ENCODE measurements around the gene CALY.

CALY gene

GRCh38 chr10:133281628-133282372 is 54.9 kb downstream of the CALY start:
- DNase-seq = no peak

- no peak for DNase-seq
These were observed 55.6 kb downstream of the CALY start for GRCh38 chr10:133281084-133281483.

DNA sequence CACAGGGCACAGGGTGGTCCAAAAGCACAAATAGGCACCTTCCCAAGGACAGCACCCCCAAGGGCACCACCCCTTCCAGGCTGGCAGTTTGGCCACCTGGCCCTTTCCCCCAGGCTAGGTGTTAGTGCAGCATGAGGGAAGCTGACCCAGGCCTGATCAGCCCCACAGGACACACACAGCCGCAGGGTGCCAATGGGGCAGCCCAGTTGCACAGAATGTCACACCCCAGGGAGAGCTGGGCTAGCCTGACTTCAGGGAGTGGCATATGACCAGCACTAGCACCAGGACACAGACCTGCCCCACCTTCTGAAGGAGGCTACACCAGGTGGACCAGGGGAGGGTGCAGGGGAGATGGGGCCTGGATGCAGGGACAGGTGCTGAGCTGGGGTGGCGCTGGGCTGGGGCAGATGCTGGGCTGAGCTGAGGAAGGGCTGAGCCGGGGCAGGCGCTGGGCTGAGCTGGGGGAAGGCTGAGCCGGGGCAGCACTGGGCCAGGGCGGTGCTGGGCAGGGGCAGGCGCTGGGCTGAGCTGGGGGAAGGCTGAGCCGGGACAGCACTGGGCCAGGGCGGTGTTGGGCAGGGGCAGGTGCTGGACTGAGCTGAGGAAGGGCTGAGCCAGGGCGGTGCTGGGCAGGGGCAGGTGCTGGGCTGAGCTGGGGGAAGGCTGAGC is 56.2 kb downstream of the CALY start:
- no peak for DNase-seq

GRCh38 chr10:133279326-133280226 is 57.1 kb downstream of the CALY start:
- DNase-seq = no peak

GRCh38 chr10:133278577-133279265 is 58.0 kb downstream of the CALY start:
- peak; percentile 72 for DNase-seq

GRCh38 chr10:133277993-133278576 is 58.6 kb downstream of the CALY start:
- DNase-seq = no peak

GRCh38 chr10:133277277-133277992 is 59.3 kb downstream of the CALY start:
- DNase-seq = no peak

GRCh38 chr10:133276435-133277201 is 60.1 kb downstream of the CALY start, which contains the start of gene ADAM8:
ADAM8 (minus strand) TSS chr10:133276868; CDS start chr10:133276817, 51 bp downstream.
- peak; percentile 86 for DNase-seq

- DNase-seq = no peak
These were observed 60.6 kb downstream of the CALY start for GRCh38 chr10:133276100-133276434.

DNA sequence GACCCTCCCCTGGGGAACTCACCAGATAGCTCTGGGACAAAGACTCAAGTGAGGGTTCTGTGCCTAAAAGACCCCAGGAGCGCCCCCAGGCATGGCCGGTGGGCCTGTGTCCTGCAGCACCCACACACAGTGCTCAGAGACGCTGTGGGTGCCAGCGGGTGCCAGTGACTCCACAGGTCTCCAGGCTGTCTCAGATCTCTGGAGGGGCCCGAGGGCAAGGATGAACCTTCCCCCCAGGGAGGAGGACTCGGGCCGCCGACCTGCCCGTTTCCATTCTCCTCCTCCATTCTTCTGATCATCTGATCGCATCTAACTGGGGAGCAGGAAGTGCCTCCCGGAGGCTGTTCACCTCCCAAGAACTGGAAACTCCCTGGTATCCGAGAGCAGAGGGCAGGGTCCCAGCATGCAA is 61.0 kb downstream of the CALY start:
- DNase-seq = peak; percentile 66

DNA sequence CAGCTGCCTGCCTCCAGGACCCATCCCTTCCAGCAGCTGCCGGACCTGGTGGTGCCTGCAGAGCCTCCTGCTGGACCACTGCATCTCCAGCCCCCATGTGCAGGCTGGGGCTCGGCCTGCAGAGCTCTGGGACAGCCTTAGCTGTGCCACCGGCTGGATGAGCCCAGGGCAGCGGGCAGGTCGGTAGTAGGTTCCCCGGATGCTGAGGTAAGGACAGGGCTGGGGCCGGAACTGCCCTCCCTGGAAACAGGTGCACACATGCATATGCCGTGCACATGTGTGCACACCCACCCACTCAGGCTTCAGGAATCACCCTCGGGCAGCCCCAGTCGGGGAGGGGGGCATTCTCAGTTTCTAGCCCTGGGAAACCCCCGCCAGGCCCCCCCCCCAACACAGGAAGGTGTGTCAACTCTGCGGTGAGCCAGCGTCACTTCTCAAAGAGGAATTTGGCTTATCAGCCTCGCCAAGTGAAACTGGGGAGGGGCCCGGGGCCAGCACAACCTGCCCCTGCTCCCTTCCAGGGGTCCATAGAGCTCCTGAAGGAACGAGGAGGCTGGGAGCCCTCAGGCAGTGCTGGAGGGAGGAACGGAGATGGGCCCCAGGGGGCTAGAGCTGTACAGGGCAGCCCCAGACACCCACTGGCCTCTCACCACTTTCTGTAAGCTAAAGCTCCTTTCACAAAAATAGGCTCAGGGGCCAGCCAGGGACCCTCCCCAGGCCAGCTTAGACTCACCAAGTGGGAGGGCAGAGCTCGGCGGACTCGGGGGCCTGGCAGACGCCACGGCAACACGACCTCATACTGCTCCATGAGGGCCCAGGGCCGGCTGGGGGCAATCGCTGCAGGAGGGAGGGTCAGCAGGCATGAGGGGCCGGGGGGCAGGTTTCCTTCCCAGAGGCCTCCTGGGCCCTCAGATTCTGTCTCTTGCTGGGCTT is 61.7 kb downstream of the CALY start:
- DNase-seq = peak; percentile 86

Measured in CD4-positive, alpha-beta T cell treated with Interleukin-6 for 4 hours (primary cell).